ENCODE measurements around the gene LYPD5.
"Not testable (repeated sequence)": the region's sequence is repeated elsewhere in the genome, so short reads cannot be mapped to it uniquely, and the experiment has no call there.

The LYPD5 gene

GRCh38 chr19:43774103-43774939 is 27.9 kb downstream of the LYPD5 start:
- no peaks in the 10 kb centered on the region for H3K9me3 ChIP-seq (ENCODE audit: insufficient read depth, low read depth, low read length)
- peaks cover 13% of the 10 kb centered on the region; the same call in 1 of the 2 replicates for H3K4me1 ChIP-seq (ENCODE audit: insufficient read depth, low read length)
- no peak overlapping the region for H3K27ac ChIP-seq (ENCODE audit: low read length)
- peaks cover 80% of the 10 kb centered on the region for H3K27me3 ChIP-seq (ENCODE audit: insufficient read depth, low read length)
- H3K4me3 ChIP-seq (ENCODE audit: low read length), result peak overlapping the region; percentile 63; the same call in 1 of the 2 replicates
- no peaks in the 10 kb centered on the region for H3K36me3 ChIP-seq (ENCODE audit: insufficient read depth, low read depth, low read length)
- no peak overlapping the region for H3K9ac ChIP-seq (ENCODE audit: low read depth, low read length)

GRCh38 chr19:43773725-43774102 is 28.5 kb downstream of the LYPD5 start:
- H3K36me3 ChIP-seq (ENCODE audit: insufficient read depth, low read depth, low read length), result no peaks in the 10 kb centered on the region

GRCh38 chr19:43769256-43769655 is 33.0 kb downstream of the LYPD5 start:
- H3K9me3 ChIP-seq (ENCODE audit: insufficient read depth, low read depth, low read length), result no peaks in the 10 kb centered on the region
- no peak overlapping the region for H3K9ac ChIP-seq (ENCODE audit: low read depth, low read length)
- H3K4me1 ChIP-seq (ENCODE audit: insufficient read depth, low read length), result peaks cover 4% of the 10 kb centered on the region; the same call in 1 of the 2 replicates
- H3K4me3 ChIP-seq (ENCODE audit: low read length), result no peak overlapping the region
- H3K27me3 ChIP-seq (ENCODE audit: insufficient read depth, low read length), result peaks cover 53% of the 10 kb centered on the region
- H3K36me3 ChIP-seq (ENCODE audit: insufficient read depth, low read depth, low read length), result no peaks in the 10 kb centered on the region
- H3K27ac ChIP-seq (ENCODE audit: low read length), result no peak overlapping the region

More at GRCh38 chr19:43773725-43774102, 28.5 kb downstream of the LYPD5 start:
- Histone ChIP-seq H3K9me3 (ENCODE audit: insufficient read depth, low read depth, low read length) (no peaks in the 10 kb centered on the region), H3K4me3 (ENCODE audit: low read length) (peak overlapping the region; percentile 63; the same call in 1 of the 2 replicates), H3K27ac (ENCODE audit: low read length) (no peak overlapping the region), H3K27me3 (ENCODE audit: insufficient read depth, low read length) (peaks cover 84% of the 10 kb centered on the region), H3K4me1 (ENCODE audit: insufficient read depth, low read length) (peaks cover 13% of the 10 kb centered on the region; the same call in 1 of the 2 replicates), H3K9ac (ENCODE audit: low read depth, low read length) (no peak overlapping the region)

GRCh38 chr19:43768273-43769050 is 33.8 kb downstream of the LYPD5 start:
- Histone ChIP-seq H3K36me3 (ENCODE audit: insufficient read depth, low read depth, low read length) (no peaks in the 10 kb centered on the region), H3K9me3 (ENCODE audit: insufficient read depth, low read depth, low read length) (no peaks in the 10 kb centered on the region), H3K9ac (ENCODE audit: low read depth, low read length) (no peak overlapping the region), H3K27me3 (ENCODE audit: insufficient read depth, low read length) (peaks cover 45% of the 10 kb centered on the region), H3K4me3 (ENCODE audit: low read length) (no peak overlapping the region), H3K27ac (ENCODE audit: low read length) (no peak overlapping the region), H3K4me1 (ENCODE audit: insufficient read depth, low read length) (peaks cover 2% of the 10 kb centered on the region; the same call in 1 of the 2 replicates)

GRCh38 chr19:43767818-43768217 is 34.4 kb downstream of the LYPD5 start:
- Histone ChIP-seq H3K27ac (ENCODE audit: low read length) (no peak overlapping the region), H3K36me3 (ENCODE audit: insufficient read depth, low read depth, low read length) (no peaks in the 10 kb centered on the region), H3K9ac (ENCODE audit: low read depth, low read length) (no peak overlapping the region)

GRCh38 chr19:43767316-43767715 is 34.9 kb downstream of the LYPD5 start:
- Histone ChIP-seq H3K27me3 (ENCODE audit: insufficient read depth, low read length) (peaks cover 34% of the 10 kb centered on the region), H3K36me3 (ENCODE audit: insufficient read depth, low read depth, low read length) (no peaks in the 10 kb centered on the region), H3K27ac (ENCODE audit: low read length) (no peak overlapping the region), H3K4me3 (ENCODE audit: low read length) (no peak overlapping the region), H3K4me1 (ENCODE audit: insufficient read depth, low read length) (no peaks in the 10 kb centered on the region), H3K9me3 (ENCODE audit: insufficient read depth, low read depth, low read length) (no peaks in the 10 kb centered on the region), H3K9ac (ENCODE audit: low read depth, low read length) (no peak overlapping the region)

More at GRCh38 chr19:43767818-43768217, 34.4 kb downstream of the LYPD5 start:
- Histone ChIP-seq H3K4me3 (ENCODE audit: low read length) (no peak overlapping the region), H3K27me3 (ENCODE audit: insufficient read depth, low read length) (peaks cover 39% of the 10 kb centered on the region), H3K4me1 (ENCODE audit: insufficient read depth, low read length) (no peaks in the 10 kb centered on the region), H3K9me3 (ENCODE audit: insufficient read depth, low read depth, low read length) (no peaks in the 10 kb centered on the region)

GRCh38 chr19:43766755-43767043 is 35.5 kb downstream of the LYPD5 start:
- no peak overlapping the region for H3K9ac ChIP-seq (ENCODE audit: low read depth, low read length)
- peaks cover 27% of the 10 kb centered on the region for H3K27me3 ChIP-seq (ENCODE audit: insufficient read depth, low read length)
- no peaks in the 10 kb centered on the region for H3K36me3 ChIP-seq (ENCODE audit: insufficient read depth, low read depth, low read length)
- H3K27ac ChIP-seq (ENCODE audit: low read length), result no peak overlapping the region
- no peak overlapping the region for H3K4me3 ChIP-seq (ENCODE audit: low read length)
- H3K9me3 ChIP-seq (ENCODE audit: insufficient read depth, low read depth, low read length), result no peaks in the 10 kb centered on the region
- no peaks in the 10 kb centered on the region for H3K4me1 ChIP-seq (ENCODE audit: insufficient read depth, low read length)

GRCh38 chr19:43765109-43765876 is 37.0 kb downstream of the LYPD5 start:
- no peak overlapping the region for H3K4me3 ChIP-seq (ENCODE audit: low read length)
- H3K27ac ChIP-seq (ENCODE audit: low read length), result no peak overlapping the region
- no peak overlapping the region for H3K9ac ChIP-seq (ENCODE audit: low read depth, low read length)
- peaks cover 13% of the 10 kb centered on the region for H3K27me3 ChIP-seq (ENCODE audit: insufficient read depth, low read length)
- no peaks in the 10 kb centered on the region for H3K9me3 ChIP-seq (ENCODE audit: insufficient read depth, low read depth, low read length)
- H3K36me3 ChIP-seq (ENCODE audit: insufficient read depth, low read depth, low read length), result no peaks in the 10 kb centered on the region
- no peaks in the 10 kb centered on the region for H3K4me1 ChIP-seq (ENCODE audit: insufficient read depth, low read length)

GRCh38 chr19:43764684-43765083 is 37.6 kb downstream of the LYPD5 start:
- H3K36me3 ChIP-seq (ENCODE audit: insufficient read depth, low read depth, low read length); H3K27ac ChIP-seq (ENCODE audit: low read length); H3K9ac ChIP-seq (ENCODE audit: low read depth, low read length); H3K4me3 ChIP-seq (ENCODE audit: low read length); H3K4me1 ChIP-seq (ENCODE audit: insufficient read depth, low read length); H3K9me3 ChIP-seq (ENCODE audit: insufficient read depth, low read depth, low read length); H3K27me3 ChIP-seq (ENCODE audit: insufficient read depth, low read length): not testable (repeated sequence)

GRCh38 chr19:43763473-43763939 is 38.7 kb downstream of the LYPD5 start:
- no peaks in the 10 kb centered on the region for H3K36me3 ChIP-seq (ENCODE audit: insufficient read depth, low read depth, low read length)
- H3K4me1 ChIP-seq (ENCODE audit: insufficient read depth, low read length), result 0 out of 2 replicates have a peak, but pooled peaks cover 5% of the 10 kb centered on the region
- H3K9me3 ChIP-seq (ENCODE audit: insufficient read depth, low read depth, low read length), result no peaks in the 10 kb centered on the region
- H3K9ac ChIP-seq (ENCODE audit: low read depth, low read length), result no peak overlapping the region
- H3K4me3 ChIP-seq (ENCODE audit: low read length), result no peak overlapping the region
- H3K27ac ChIP-seq (ENCODE audit: low read length), result no peak overlapping the region
- no peaks in the 10 kb centered on the region for H3K27me3 ChIP-seq (ENCODE audit: insufficient read depth, low read length)

GRCh38 chr19:43762814-43763213 is 39.4 kb downstream of the LYPD5 start:
- no peak overlapping the region for H3K27ac ChIP-seq (ENCODE audit: low read length)
- no peaks in the 10 kb centered on the region for H3K9me3 ChIP-seq (ENCODE audit: insufficient read depth, low read depth, low read length)
- no peaks in the 10 kb centered on the region for H3K36me3 ChIP-seq (ENCODE audit: insufficient read depth, low read depth, low read length)
- no peak overlapping the region for H3K4me3 ChIP-seq (ENCODE audit: low read length)
- no peaks in the 10 kb centered on the region for H3K27me3 ChIP-seq (ENCODE audit: insufficient read depth, low read length)
- no peak overlapping the region for H3K9ac ChIP-seq (ENCODE audit: low read depth, low read length)
- H3K4me1 ChIP-seq (ENCODE audit: insufficient read depth, low read length), result 0 out of 2 replicates have a peak, but pooled peaks cover 5% of the 10 kb centered on the region

All from iPS-20b (cell line).